NCI-H82 treated with DMSO at 0.1 percent for 48 hours (cell line): ENCODE data around the gene TMEM106A.
"Not testable (repeated sequence)": the region's sequence is repeated elsewhere in the genome, so short reads cannot be mapped to it uniquely, and the experiment has no call there.

ENCODE experiments used
- DNase-seq: peaks from one replicate; lab custom pipeline; 2025; ENCODE audit not compliant: unreplicated experiment; lab: John Stamatoyannopoulos, UW

TMEM106A gene

GRCh38 chr17:43211480-43212402 lies at the start of gene TMEM106A:
Gene TMEM106A (plus strand): TSS chr17:43211875. CDS start chr17:43213042, 1,167 bp downstream.
- DNase-seq, result peak; percentile 39

- DNase-seq, result not testable (repeated sequence)
These were observed 45.7 kb upstream of the TMEM106A start for GRCh38 chr17:43165971-43166370.

GRCh38 chr17:43169561-43170139 lies 42.0 kb upstream of the TMEM106A start:
- peak; percentile 4 for DNase-seq

GRCh38 chr17:43170140-43170765 lies 41.4 kb upstream of the TMEM106A start:
- peak; percentile 90 for DNase-seq

GRCh38 chr17:43170766-43171585 lies 40.7 kb upstream of the TMEM106A start, which contains the start of gene NBR1:
Gene NBR1 (plus strand): TSS chr17:43171214. CDS start chr17:43175800, 4,586 bp downstream.
- DNase-seq, result peak; percentile 98

- DNase-seq, result peak; percentile 6
These were observed 39.8 kb upstream of the TMEM106A start for GRCh38 chr17:43171586-43172487.

- no peak for DNase-seq
These were observed 36.2 kb upstream of the TMEM106A start for GRCh38 chr17:43175213-43176118.

GRCh38 chr17:43176119-43176570 lies 35.5 kb upstream of the TMEM106A start:
- DNase-seq, result no peak

GRCh38 chr17:43183921-43184320 lies 27.8 kb upstream of the TMEM106A start:
- DNase-seq, result no peak

- DNase-seq, result not testable (repeated sequence)
These were observed 25.0 kb upstream of the TMEM106A start for GRCh38 chr17:43186656-43187055.

- DNase-seq, result no peak
These were observed 18.4 kb upstream of the TMEM106A start for GRCh38 chr17:43193251-43193650.

GRCh38 chr17:43199633-43200032 lies 12.0 kb upstream of the TMEM106A start:
- DNase-seq, result no peak

GRCh38 chr17:43200127-43200526 lies 11.5 kb upstream of the TMEM106A start:
- DNase-seq, result no peak

- not testable (repeated sequence) for DNase-seq
These were observed 8.7 kb upstream of the TMEM106A start for GRCh38 chr17:43203013-43203412.

GRCh38 chr17:43210576-43210975 lies 1.1 kb upstream of the TMEM106A start:
- no peak for DNase-seq

- DNase-seq, result no peak
These were observed 574 bp upstream of the TMEM106A start for GRCh38 chr17:43211123-43211479.

GRCh38 chr17:43212641-43213490 lies 1.2 kb downstream of the TMEM106A start:
- DNase-seq, result peak; percentile 66

- DNase-seq, result no peak
These were observed 1.9 kb downstream of the TMEM106A start for GRCh38 chr17:43213545-43213944.
